K562 (cell line): Measurements from ENCODE around the gene RANBP3. TPM values are rescaled to one million over a fixed set of nuclear protein-coding genes. Genes with fewer than 3 reads are reported as not detected.

Experiments
- ATAC-seq: fragments of 200-7000 bp; cut with Tn5 transposase; 3 replicates; pipeline ENCODE4 v1.9.1; 2020; ENCODE audit warnings: moderate library complexity
- BruUV-seq: library from RNA; stranded (reverse); fragments of 400-500 nt; replicated peaks from 2 replicates; lab custom pipeline; 2021; lab: Mats Ljungman, UMichigan
- CTCF ChIA-PET: fragments of 300-600 bp; formaldehyde crosslinking; extraction: SDS; loops from one replicate; lab custom pipeline; 2021; ENCODE audit warnings: low intra/inter-chr PET ratio; lab: Yijun Ruan, JAX
- POLR2A ChIA-PET: fragments of 300-600, 350-650 bp; sonication (Branson Sonifier 250); formaldehyde crosslinking; extraction: SDS; loops from one replicate; lab custom pipeline; 2021; ENCODE audit warnings: antibody characterized with exemption, inconsistent platforms; lab: Yijun Ruan, JAX
- DNase-seq, 4 experiments: peaks; one replicate each; pipeline versions ENCODE4 v3.0.0 to v3.0.0-alpha.2; 2011 to 2018; ENCODE audit warnings: low spot score in 3 of 4, mixed read lengths in 3 of 4; ENCODE audit errors: extremely low read depth in 1 of 4
- FAIRE-seq: peaks from 2 replicates; lab custom pipeline; 2011; peaks lifted over from hg19 to GRCh38; lab: Jason Lieb, UNC
- H2AFZ ChIP-seq: 2 replicates; pipeline ENCODE4 v1.6.0; 2011; ENCODE audit warnings: low read depth, low read length, control low read depth, inconsistent platforms
- H3K27ac ChIP-seq: fragments of 200-600 bp; 3 replicates; pipeline ENCODE4 v1.8.0; 2011; ENCODE audit warnings: low read depth, mild to moderate bottlenecking, control low read depth, inconsistent platforms, low read length, moderate library complexity, mixed read lengths; ENCODE audit errors: extremely low read depth
- H3K27me3 ChIP-seq, 2 experiments: fragments of 300-600 bp in 1 of 2; 2 replicates in 1 of 2; 3 replicates in 1 of 2; pipeline versions ENCODE4 v1.6.0 to v1.8.0; 2011; ENCODE audit warnings: inconsistent platforms in 2 of 2, low read length in 2 of 2, mild to moderate bottlenecking in 1 of 2, mixed read lengths in 1 of 2, moderate library complexity in 1 of 2; ENCODE audit not compliant: control insufficient read depth in 2 of 2, insufficient read depth in 2 of 2
- H3K36me3 ChIP-seq: fragments of 300-600 bp; 3 replicates; pipeline ENCODE4 v1.8.0; 2011; ENCODE audit warnings: mild to moderate bottlenecking, low read length, inconsistent platforms; ENCODE audit not compliant: control insufficient read depth, insufficient read depth
- H3K4me1 ChIP-seq, 2 experiments: fragments of 200-600 bp in 1 of 2; replicated peaks in 1 of 2; 2 replicates in 1 of 2; 3 replicates in 1 of 2; pipeline versions ENCODE4 v1.5.1 to v1.8.0; 2011; ENCODE audit warnings: inconsistent platforms in 2 of 2, low read length in 2 of 2, mild to moderate bottlenecking in 1 of 2, mixed read lengths in 1 of 2, moderate library complexity in 1 of 2; ENCODE audit not compliant: control insufficient read depth in 2 of 2, insufficient read depth in 2 of 2
- H3K4me2 ChIP-seq: 2 replicates; pipeline ENCODE4 v1.6.1; 2011; ENCODE audit warnings: low read length, control low read depth, inconsistent platforms, mixed read lengths; ENCODE audit not compliant: insufficient read depth
- H3K4me3 ChIP-seq: fragments of 200-600 bp; sonication (generic), shearing (Covaris generic); 2 replicates; pipeline ENCODE4 v1.5.1; 2016; ENCODE audit warnings: control low read depth, inconsistent platforms
- H3K79me2 ChIP-seq: fragments of 200-600 bp; 3 replicates; pipeline ENCODE4 v1.8.0; 2011; ENCODE audit warnings: low read length, inconsistent platforms; ENCODE audit not compliant: control insufficient read depth, insufficient read depth
- H3K9ac ChIP-seq, 2 experiments: 2 replicates each; pipeline versions ENCODE4 v1.6.0 to v1.6.1; 2011; ENCODE audit warnings: low read depth in 2 of 2, low read length in 2 of 2, control low read depth in 1 of 2, inconsistent platforms in 1 of 2, mild to moderate bottlenecking in 1 of 2, mixed read lengths in 1 of 2; ENCODE audit not compliant: insufficient read depth in 1 of 2
- H3K9me1 ChIP-seq: one replicate; pipeline ENCODE4 v1.6.0; 2011; ENCODE audit warnings: inconsistent platforms, mild to moderate bottlenecking, low read length, moderate library complexity; ENCODE audit not compliant: control insufficient read depth, insufficient read depth
- H3K9me3 ChIP-seq: replicated peaks from 2 replicates; pipeline ENCODE4 v1.5.1; 2011; ENCODE audit warnings: low read depth, low read length, inconsistent platforms; ENCODE audit not compliant: control insufficient read depth, insufficient read depth
- H4K20me1 ChIP-seq: replicated peaks from 2 replicates; pipeline ENCODE4 v1.6.1; 2011; ENCODE audit warnings: low read length, inconsistent platforms, mixed read lengths; ENCODE audit not compliant: control insufficient read depth, insufficient read depth
- ETS1 ChIP-seq: conservative IDR thresholded peaks from 2 replicates; pipeline ENCODE4 v1.6.1; 2011; ENCODE audit warnings: low read depth, mild to moderate bottlenecking, low read length; ENCODE audit not compliant: control insufficient read depth
- ETV1 ChIP-seq: fragments of 450-650 bp; conservative IDR thresholded peaks from 2 replicates; pipeline ENCODE4 v1.6.1; 2016; ENCODE audit warnings: missing genetic modification characterization, control low read depth, low read depth, missing compliant biosample characterization
- ETV5 ChIP-seq: sonication (generic); formaldehyde crosslinking; IDR thresholded peaks from 2 replicates; pipeline ENCODE4 v1.4.0; 2020; ENCODE audit warnings: low read depth, mild to moderate bottlenecking, missing genetic modification reagents
- HDAC1 ChIP-seq, 2 experiments: fragments of 450-650 bp; IDR thresholded peaks; 2 replicates each; pipeline ENCODE4 v1.6.1; 2016 to 2017; ENCODE audit warnings: inconsistent platforms in 1 of 2, mild to moderate bottlenecking in 1 of 2, moderate library complexity in 1 of 2
- JUNB ChIP-seq: fragments of 450-650 bp; formaldehyde crosslinking; conservative IDR thresholded peaks from 2 replicates; pipeline ENCODE4 v1.4.0; 2020; ENCODE audit warnings: mild to moderate bottlenecking
- KAT7 ChIP-seq: sonication (generic); formaldehyde crosslinking; IDR thresholded peaks from 2 replicates; pipeline ENCODE4 v1.8.0; 2022; ENCODE audit warnings: missing genetic modification reagents, mild to moderate bottlenecking, borderline replicate concordance
- KLF6 ChIP-seq: fragments of 250-450 bp; sonication (Bioruptor Pico); IDR thresholded peaks from 2 replicates; pipeline ENCODE4 v1.4.0; 2020; ENCODE audit warnings: mild to moderate bottlenecking, moderate library complexity, borderline replicate concordance
- MCM5 ChIP-seq: fragments of 450-650 bp; IDR thresholded peaks from 2 replicates; pipeline ENCODE4 v1.6.1; 2016; ENCODE audit warnings: low read depth
- NUFIP1 ChIP-seq: fragments of 450-650 bp; IDR thresholded peaks from 2 replicates; pipeline ENCODE4 v1.6.1; 2018; ENCODE audit not compliant: partially characterized antibody
- RBBP5 ChIP-seq: fragments of 200-600 bp; sonication (generic); IDR thresholded peaks from 2 replicates; pipeline ENCODE4 v1.6.1; 2012; ENCODE audit warnings: borderline replicate concordance, mild to moderate bottlenecking, low read length, control low read depth, inconsistent platforms; ENCODE audit not compliant: insufficient read depth, poor library complexity, severe bottlenecking
- SMAD4 ChIP-seq: fragments of 250-450 bp; sonication (Bioruptor Pico); conservative IDR thresholded peaks from 2 replicates; pipeline ENCODE4 v1.8.0; 2021; ENCODE audit warnings: inconsistent platforms, mild to moderate bottlenecking, moderate library complexity
- ZEB2 ChIP-seq: fragments of 450-650 bp; IDR thresholded peaks from 2 replicates; pipeline ENCODE4 v1.6.1; 2016
- ZFP36 ChIP-seq: fragments of 150-350 bp; IDR thresholded peaks from 2 replicates; pipeline ENCODE4 v1.6.1; 2018; ENCODE audit warnings: low read length, low read depth; ENCODE audit not compliant: partially characterized antibody
- WGBS: fragments of 100-300 bp; shearing (Covaris generic); methylation state at CpG from one replicate; pipeline ENCODE4 v1.1.6; 2016; ENCODE audit warnings: low coverage, mixed read lengths; ENCODE audit not compliant: insufficient coverage; ENCODE audit errors: missing lambda C conversion rate; 5-methylcytosine and 5-hydroxymethylcytosine counted together
- in situ Hi-C: fragments of 300-500 bp; cut with MboI; formaldehyde crosslinking; loops from 4 replicates; pipeline ENCODE4 v1.15.0; 2018; ENCODE audit warnings: inconsistent platforms, mixed read lengths
- intact Hi-C: fragments of 100-400 bp; cut with micrococcal nuclease; formaldehyde crosslinking; loops from 2 replicates; pipeline ENCODE4 v1.14.2; 2022
- polyA plus RNA-seq, 8 experiments: library from polyadenylated mRNA; depleted of rRNA in 4 of 8; stranded (reverse) in 5 of 8; unstranded in 3 of 8; fragments of >200 nt; fragmentation: Nextera tagmentation in 2 of 8; fragmentation: Illumina TruSeq in 1 of 8; extraction: Ambion mirVana in 2 of 8; extraction: Trizol in 1 of 8; gene quantifications; 2 replicates each; pipeline versions ENCODE4 v1.2.1 to v1.2.3, GENCODE V29; 2011 to 2014; ENCODE audit warnings: inconsistent platforms in 1 of 8, missing spikeins in 1 of 8
- total RNA-seq, 7 experiments: library from RNA; depleted of rRNA in 6 of 7; stranded (reverse); fragments of >200 nt in 6 of 7; fragmentation: Illumina TruSeq in 2 of 7; extraction: Trizol in 2 of 7; gene quantifications; 2 replicates each; pipeline versions ENCODE4 v1.2.1 to v1.2.3, GENCODE V29; 2011 to 2021; ENCODE audit warnings: low replicate concordance in 1 of 7

Gene RANBP3
- total and polyA plus RNA-seq, 9 of the 15 experiments (the other 6 are each of a cell fraction or from before 2014, with no cell fraction given) = 0.90 to 95.1 (median 63.2) TPM

GRCh38 chr19:5907241-5907640 lies 70.7 kb downstream of the RANBP3 start (continued):
- TF ChIP-seq JUNB (CRISPR knock-in tag) (no peak), NUFIP1 (no peak), KLF6 (CRISPR knock-in tag) (no peak)

- in situ Hi-C loops = no loop called here
- Histone ChIP-seq H3K27ac (peak overlapping the region; percentile 63; the same call in 2 of the 3 replicates), H3K27me3 (no peaks in the 10 kb centered on the region), H3K36me3 (peaks cover 24% of the 10 kb centered on the region; the same call in 2 of the 3 replicates), H3K9ac (peak overlapping the region; percentile 71 to 93), H3K9me3 (no peaks in the 10 kb centered on the region), H2AFZ (peak overlapping the region; percentile 71), H3K4me1 (peaks cover 4 to 30% of the 10 kb centered on the region in 2 experiments; a peak in 4 of 5 replicates), H3K4me3 (peak overlapping the region; percentile 90)
- no peak for ATAC-seq
- 35% methylated on average over 29 of the region's 31 CpGs for WGBS
- TF ChIP-seq ETV1 (tag) (0 out of 2 replicates have a peak, but pooled peaks have one; percentile 24), ETV5 (CRISPR knock-in tag) (0 out of 2 replicates have a peak, but pooled peaks have one; percentile 9), ETS1 (0 out of 2 replicates have a peak, but pooled peaks have one; percentile 48), MCM5 (no peak), KAT7 (CRISPR knock-in tag) (0 out of 2 replicates have a peak, but pooled peaks have one; percentile 8), ZFP36 (no peak), HDAC1 (IDR thresholded peaks at IDR 0.05) (0 out of 4 replicates have a peak, but pooled peaks of 1 of the 2 experiments have one; percentile 5), SMAD4 (CRISPR knock-in tag) (0 out of 2 replicates have a peak, but pooled peaks have one; percentile 2), RBBP5 (peak; percentile 22), ZEB2 (0 out of 2 replicates have a peak, but pooled peaks have one; percentile 34)
- TF ChIP-seq, all 486 proteins: peak for 8
- ChIA-PET POLR2A (interaction anchor here (2.9 to 3.1 kb wide), 3 partner anchors 13 to 187 kb away, joined by 8 to 28 read pairs (median 17); partner anchors contain the start of gene DUS3L), CTCF (no interaction called here)
- Histone ChIP-seq H3K4me2 (peak overlapping the region; percentile 91), H3K79me2 (peaks cover 32% of the 10 kb centered on the region), H3K9me1 (no peaks in the 10 kb centered on the region), H4K20me1 (peaks cover 3% of the 10 kb centered on the region; the same call in 1 of the 2 replicates)
- BruUV-seq = TSS peak; percentile 76
- DNase-seq (no peak), FAIRE-seq (no peak)
- intact Hi-C loops = loop anchor here (2.0 kb wide), 1 partner anchor 74 kb away; the partner anchor contains the start of gene RANBP3
Observed at GRCh38 chr19:5905114-5905778, 72.7 kb downstream of the RANBP3 start.
